OCI-LY3 (cell line): ENCODE data around the gene TP63.

Experiments
- H2AFZ ChIP-seq: fragments of 200-600, 300-600 bp; shearing (Covaris generic); 2 replicates; pipeline ENCODE4 v1.6.0; 2014; ENCODE audit warnings: antibody characterized with exemption, low read depth, low read length
- H3K27ac ChIP-seq: fragments of 200-600, 300-600 bp; sonication (generic); 2 replicates; pipeline ENCODE4 v1.5.1; 2014; ENCODE audit warnings: mild to moderate bottlenecking, low read length, moderate library complexity, mixed read lengths
- H3K27me3 ChIP-seq: fragments of 200-600, 300-600 bp; sonication (generic); 2 replicates; pipeline ENCODE4 v1.6.1; 2014; ENCODE audit warnings: low read depth, low read length, mixed read lengths
- H3K36me3 ChIP-seq: fragments of 200-600, 300-600 bp; sonication (generic); replicated peaks from 2 replicates; pipeline ENCODE3; 2014; ENCODE audit warnings: low read depth, low read length, mixed read lengths
- H3K4me1 ChIP-seq: fragments of 300-600, 200-600 bp; sonication (generic); 2 replicates; pipeline ENCODE4 v1.6.1; 2014; ENCODE audit warnings: low read length, mixed read lengths
- H3K4me2 ChIP-seq: fragments of 200-600, 300-600 bp; sonication (generic); 2 replicates; pipeline ENCODE4 v1.6.1; 2014; ENCODE audit warnings: low read length, mixed read lengths
- H3K4me3 ChIP-seq: fragments of 300-600, 200-600 bp; sonication (generic); 2 replicates; pipeline ENCODE4 v1.5.1; 2014; ENCODE audit warnings: antibody characterized with exemption, mild to moderate bottlenecking, low read length, moderate library complexity
- H3K79me2 ChIP-seq: fragments of 300-600, 200-600 bp; shearing (Covaris generic); 2 replicates; pipeline ENCODE4 v1.6.1; 2014; ENCODE audit warnings: mild to moderate bottlenecking, low read length, mixed read lengths
- H3K9ac ChIP-seq: fragments of 300-600, 200-600 bp; shearing (Covaris generic); 2 replicates; pipeline ENCODE4 v1.6.0; 2014; ENCODE audit warnings: mild to moderate bottlenecking, low read length, moderate library complexity
- H3K9me3 ChIP-seq: fragments of 200-600, 300-600 bp; shearing (Covaris generic); 2 replicates; pipeline ENCODE4 v1.6.1; 2014; ENCODE audit warnings: low read length, mixed read lengths; ENCODE audit not compliant: insufficient read depth
- H4K20me1 ChIP-seq: fragments of 200-600, 300-600 bp; sonication (generic); 2 replicates; pipeline ENCODE4 v1.6.1; 2016; ENCODE audit warnings: low read length, mixed read lengths; ENCODE audit not compliant: insufficient read depth
- EZH2phosphoT487 ChIP-seq: fragments of 200-600 bp; shearing (Covaris generic); IDR thresholded peaks from 2 replicates; pipeline ENCODE4 v1.6.1; 2018; ENCODE audit warnings: antibody characterized with exemption, mixed run types, low read depth
- TF ChIP-seq, protein P1 (sequence below): fragments of 200-600, 300-600 bp; sonication (generic); IDR thresholded peaks from 2 replicates; pipeline ENCODE4 v1.5.1; 2014; ENCODE audit warnings: antibody characterized with exemption, low read length, low read depth

TP63 gene

GRCh38 chr3:189936201-189936945 lies 305.2 kb downstream of the TP63 start:
- Histone ChIP-seq H3K27me3 (no peaks in the 10 kb centered on the region), H2AFZ (no peak overlapping the region), H3K4me2 (no peak overlapping the region), H3K27ac (no peak overlapping the region), H4K20me1 (no peaks in the 10 kb centered on the region), H3K36me3 (no peaks in the 10 kb centered on the region), H3K4me1 (no peaks in the 10 kb centered on the region), H3K9ac (no peak overlapping the region), H3K79me2 (no peaks in the 10 kb centered on the region), H3K4me3 (no peak overlapping the region), H3K9me3 (no peaks in the 10 kb centered on the region)
- no peak for TF ChIP-seq EZH2phosphoT487
- TF ChIP-seq, protein P1, sequence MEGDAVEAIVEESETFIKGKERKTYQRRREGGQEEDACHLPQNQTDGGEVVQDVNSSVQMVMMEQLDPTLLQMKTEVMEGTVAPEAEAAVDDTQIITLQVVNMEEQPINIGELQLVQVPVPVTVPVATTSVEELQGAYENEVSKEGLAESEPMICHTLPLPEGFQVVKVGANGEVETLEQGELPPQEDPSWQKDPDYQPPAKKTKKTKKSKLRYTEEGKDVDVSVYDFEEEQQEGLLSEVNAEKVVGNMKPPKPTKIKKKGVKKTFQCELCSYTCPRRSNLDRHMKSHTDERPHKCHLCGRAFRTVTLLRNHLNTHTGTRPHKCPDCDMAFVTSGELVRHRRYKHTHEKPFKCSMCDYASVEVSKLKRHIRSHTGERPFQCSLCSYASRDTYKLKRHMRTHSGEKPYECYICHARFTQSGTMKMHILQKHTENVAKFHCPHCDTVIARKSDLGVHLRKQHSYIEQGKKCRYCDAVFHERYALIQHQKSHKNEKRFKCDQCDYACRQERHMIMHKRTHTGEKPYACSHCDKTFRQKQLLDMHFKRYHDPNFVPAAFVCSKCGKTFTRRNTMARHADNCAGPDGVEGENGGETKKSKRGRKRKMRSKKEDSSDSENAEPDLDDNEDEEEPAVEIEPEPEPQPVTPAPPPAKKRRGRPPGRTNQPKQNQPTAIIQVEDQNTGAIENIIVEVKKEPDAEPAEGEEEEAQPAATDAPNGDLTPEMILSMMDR = no peak

DNA sequence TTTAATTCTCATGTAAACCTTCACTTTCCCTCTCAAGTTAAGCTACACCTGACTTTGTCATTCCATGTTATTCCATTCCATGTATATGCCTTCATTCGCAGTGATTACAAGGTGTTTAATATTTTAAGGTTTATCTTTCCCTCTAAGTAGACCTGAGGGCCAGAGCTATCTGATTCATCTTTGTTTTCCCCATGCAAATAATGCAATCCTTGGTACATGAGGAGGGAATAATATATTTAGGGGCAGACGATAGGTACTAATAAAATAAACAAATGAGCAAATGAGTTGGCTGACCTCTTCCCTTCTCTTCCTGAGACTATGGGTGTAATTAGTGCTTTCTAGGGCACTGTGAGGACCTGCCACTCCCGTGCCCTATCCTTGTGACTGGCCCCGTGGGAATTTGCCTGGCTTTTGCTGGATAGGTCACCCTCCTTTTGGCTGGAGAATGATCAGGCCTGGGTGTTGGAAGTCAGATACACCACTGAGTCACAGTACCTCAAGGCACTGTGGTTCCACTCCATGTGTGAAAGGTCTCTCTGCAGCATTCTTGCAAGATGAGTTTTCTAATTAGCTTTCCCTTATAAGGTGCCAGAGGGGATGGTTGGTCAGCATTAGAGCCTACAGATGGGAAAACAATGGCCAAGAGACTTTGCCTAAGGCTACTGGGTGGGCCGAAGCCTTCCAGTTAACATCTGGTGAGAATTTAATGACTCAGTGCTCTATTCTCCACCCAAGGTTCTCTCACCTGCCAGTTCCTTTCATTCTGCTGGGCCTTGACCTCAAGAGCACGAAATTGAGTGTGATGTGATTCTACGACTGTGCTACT lies 306.3 kb downstream of the TP63 start:
- Histone ChIP-seq H4K20me1 (no peaks in the 10 kb centered on the region), H3K36me3 (no peaks in the 10 kb centered on the region), H3K4me3 (no peak overlapping the region), H3K9me3 (no peaks in the 10 kb centered on the region), H3K79me2 (no peaks in the 10 kb centered on the region), H3K4me1 (no peaks in the 10 kb centered on the region), H3K27ac (no peak overlapping the region), H3K4me2 (no peak overlapping the region), H3K27me3 (no peaks in the 10 kb centered on the region), H3K9ac (no peak overlapping the region), H2AFZ (no peak overlapping the region)
- TF ChIP-seq, protein P1 = no peak

DNA sequence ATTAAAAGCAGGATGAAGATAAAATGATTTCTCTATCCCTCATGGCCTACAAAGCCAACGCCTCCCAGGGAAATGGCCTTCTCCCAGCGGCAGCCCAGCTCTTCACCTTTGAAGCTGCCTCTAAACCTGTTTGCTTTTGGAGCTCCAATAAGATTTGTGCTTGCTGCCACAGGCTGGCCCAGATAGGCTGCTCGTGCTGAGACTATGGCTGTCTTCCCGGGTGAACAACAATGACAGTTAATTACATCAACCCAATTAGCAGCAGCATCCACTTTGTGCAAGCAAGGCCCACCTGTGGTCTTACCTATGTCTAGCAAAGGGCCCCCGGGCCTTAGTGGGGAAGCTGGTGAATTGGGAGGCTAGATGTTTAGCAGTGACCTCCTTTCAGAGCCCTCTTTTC lies 309.9 kb downstream of the TP63 start:
- Histone ChIP-seq H3K4me3 (no peak overlapping the region), H4K20me1 (no peaks in the 10 kb centered on the region), H3K79me2 (no peaks in the 10 kb centered on the region), H3K27ac (no peak overlapping the region), H2AFZ (no peak overlapping the region), H3K9me3 (no peaks in the 10 kb centered on the region), H3K4me2 (no peak overlapping the region), H3K4me1 (no peaks in the 10 kb centered on the region), H3K9ac (no peak overlapping the region), H3K27me3 (no peaks in the 10 kb centered on the region), H3K36me3 (no peaks in the 10 kb centered on the region)
- TF ChIP-seq, protein P1 = no peak
- TF ChIP-seq EZH2phosphoT487 = no peak

DNA sequence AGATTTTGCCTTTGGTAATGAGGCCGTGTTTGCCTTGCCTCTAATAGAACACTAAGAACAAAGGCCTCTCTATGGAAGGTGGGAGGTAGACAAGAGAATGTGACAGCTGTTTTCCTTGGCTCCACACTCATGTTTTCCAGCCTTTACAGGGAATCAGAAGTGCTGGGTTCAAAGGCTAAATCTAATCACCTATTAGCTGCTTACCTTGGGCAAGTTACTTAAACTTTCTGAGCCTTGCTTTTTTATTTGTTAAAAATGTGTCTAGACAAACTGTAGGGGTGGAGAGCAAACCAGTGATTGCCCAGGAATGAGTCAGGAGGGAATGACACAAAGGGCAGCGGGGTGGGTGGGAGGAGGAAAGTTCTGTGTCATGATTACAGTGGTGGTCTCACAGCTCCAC lies 310.5 kb downstream of the TP63 start:
- TF ChIP-seq, protein P1 = no peak
- no peak for TF ChIP-seq EZH2phosphoT487
- H3K9me3 ChIP-seq = no peaks in the 10 kb centered on the region
- no peaks in the 10 kb centered on the region for H3K27me3 ChIP-seq
- H3K27ac ChIP-seq = no peak overlapping the region
- no peak overlapping the region for H3K4me2 ChIP-seq
- H3K36me3 ChIP-seq = no peaks in the 10 kb centered on the region
- no peak overlapping the region for H3K9ac ChIP-seq
- H3K79me2 ChIP-seq = no peaks in the 10 kb centered on the region
- no peaks in the 10 kb centered on the region for H4K20me1 ChIP-seq
- H3K4me3 ChIP-seq = no peak overlapping the region
- no peak overlapping the region for H2AFZ ChIP-seq
- H3K4me1 ChIP-seq = no peaks in the 10 kb centered on the region
